HepG2 (cell line): ENCODE results near the gene DPEP1. TPM values are rescaled to one million over a fixed set of nuclear protein-coding genes. Genes with fewer than 3 reads are reported as not detected.

ENCODE experiments used
- ATAC-seq: fragments of 200-7000 bp; cut with Tn5 transposase; 3 replicates; pipeline ENCODE4 v1.9.1; 2020; ENCODE audit warnings: mild to moderate bottlenecking, moderate library complexity
- BruUV-seq: library from RNA; stranded (reverse); fragments of 400-500 nt; replicated peaks from 2 replicates; lab custom pipeline; 2021; lab: Mats Ljungman, UMichigan
- CTCF ChIA-PET: fragments of 300-600 bp; formaldehyde crosslinking; extraction: SDS; loops from one replicate; lab custom pipeline; 2021; ENCODE audit warnings: low total read pairs, inconsistent platforms, low intra/inter-chr PET ratio; lab: Yijun Ruan, JAX
- POLR2A ChIA-PET: fragments of 350-600 bp; sonication (Branson Sonifier 250); formaldehyde crosslinking; loops from one replicate; lab custom pipeline; 2020; ENCODE audit warnings: antibody characterized with exemption, inconsistent platforms; lab: Yijun Ruan, JAX
- DNase-seq: peaks from one replicate; pipeline ENCODE4 v3.0.0-alpha.2; 2015; ENCODE audit warnings: low spot score
- FAIRE-seq: peaks from 3 replicates; lab custom pipeline; 2011; peaks lifted over from hg19 to GRCh38; lab: Jason Lieb, UNC
- H2AFZ ChIP-seq: one replicate; pipeline ENCODE4 v1.6.1; 2011; ENCODE audit warnings: low read length, inconsistent platforms
- H3K27ac ChIP-seq: fragments of 300-600 bp; 3 replicates; pipeline ENCODE4 v1.8.0; 2011; ENCODE audit warnings: mixed run types, mild to moderate bottlenecking, mixed read lengths, low read length, inconsistent platforms; ENCODE audit not compliant: insufficient read depth; ENCODE audit errors: extremely low read length
- H3K27me3 ChIP-seq, 2 experiments: fragments of 200-600 bp in 1 of 2; 2 replicates in 1 of 2; 3 replicates in 1 of 2; pipeline versions ENCODE4 v1.6.0 to v1.8.0; 2011; ENCODE audit warnings: low read length in 2 of 2, mild to moderate bottlenecking in 2 of 2, moderate library complexity in 2 of 2, inconsistent platforms in 1 of 2; ENCODE audit not compliant: insufficient read depth in 2 of 2, control insufficient read depth in 1 of 2
- H3K36me3 ChIP-seq, 2 experiments: fragments of 200-600 bp in 1 of 2; replicated peaks in 1 of 2; 2 replicates in 1 of 2; 3 replicates in 1 of 2; pipeline versions ENCODE4 v1.5.1 to v1.8.0; 2011; ENCODE audit warnings: low read length in 2 of 2, inconsistent platforms in 1 of 2; ENCODE audit not compliant: insufficient read depth in 2 of 2, control insufficient read depth in 1 of 2
- H3K4me1 ChIP-seq: 2 replicates; pipeline ENCODE4 v1.5.1; 2012; ENCODE audit warnings: low read length, inconsistent platforms; ENCODE audit not compliant: insufficient read depth
- H3K4me2 ChIP-seq: 2 replicates; pipeline ENCODE4 v1.6.0; 2011; ENCODE audit warnings: low read depth, low read length, inconsistent platforms
- H3K4me3 ChIP-seq, 3 experiments: fragments of 200-600 bp in 1 of 3; sonication (generic), shearing (Covaris generic) in 1 of 3; replicated peaks in 1 of 3; 2 replicates each; pipeline ENCODE4 v1.5.1; 2011 to 2016; ENCODE audit warnings: low read length in 3 of 3, inconsistent platforms in 2 of 3, low read depth in 2 of 3, mild to moderate bottlenecking in 2 of 3, control low read depth in 1 of 3, mixed read lengths in 1 of 3; ENCODE audit not compliant: insufficient read depth in 1 of 3
- H3K79me2 ChIP-seq: one replicate; pipeline ENCODE4 v1.6.1; 2011; ENCODE audit warnings: low read length, inconsistent platforms; ENCODE audit not compliant: insufficient read depth
- H3K9ac ChIP-seq: 2 replicates; pipeline ENCODE4 v1.6.0; 2011; ENCODE audit warnings: mild to moderate bottlenecking, low read depth, low read length, inconsistent platforms; ENCODE audit not compliant: insufficient read depth
- H3K9me3 ChIP-seq: 2 replicates; pipeline ENCODE4 v1.5.1; 2012; ENCODE audit warnings: mild to moderate bottlenecking, low read length
- H4K20me1 ChIP-seq: 2 replicates; pipeline ENCODE4 v1.6.0; 2011; ENCODE audit warnings: inconsistent platforms, mild to moderate bottlenecking, low read length, moderate library complexity; ENCODE audit not compliant: insufficient read depth
- ARID5B ChIP-seq: IDR thresholded peaks from 2 replicates; pipeline ENCODE4 v1.4.0; 2020; ENCODE audit warnings: mild to moderate bottlenecking, missing genetic modification reagents
- CBX1 ChIP-seq: IDR thresholded peaks from one replicate; pipeline ENCODE4 v1.6.1; 2016; ENCODE audit warnings: antibody characterized with exemption, low read depth
- CEBPB ChIP-seq: IDR thresholded peaks from 2 replicates; pipeline ENCODE4 v1.6.1; 2011; ENCODE audit warnings: low read depth, low read length, improper control_type of control experiment, borderline replicate concordance
- DMTF1 ChIP-seq: sonication (generic); formaldehyde crosslinking; IDR thresholded peaks from 2 replicates; pipeline ENCODE4 v1.4.0; 2020; ENCODE audit warnings: mild to moderate bottlenecking, missing genetic modification reagents
- KDM2A ChIP-seq: sonication (generic); formaldehyde crosslinking; IDR thresholded peaks from 2 replicates; pipeline ENCODE4 v1.4.0; 2020; ENCODE audit warnings: low read depth, missing genetic modification reagents, borderline replicate concordance
- MED8 ChIP-seq: sonication (generic); formaldehyde crosslinking; IDR thresholded peaks from 2 replicates; pipeline ENCODE4 v1.8.1; 2023; ENCODE audit warnings: mild to moderate bottlenecking, missing genetic modification reagents; ENCODE audit not compliant: insufficient replicate concordance
- MEF2D ChIP-seq: sonication (generic); formaldehyde crosslinking; IDR thresholded peaks from 2 replicates; pipeline ENCODE4 v1.5.1; 2020; ENCODE audit warnings: mild to moderate bottlenecking, missing genetic modification reagents
- SP1 ChIP-seq, 2 experiments: fragments of 450-650 bp in 1 of 2; sonication (generic) in 1 of 2; formaldehyde crosslinking in 1 of 2; IDR thresholded peaks; 2 replicates each; pipeline versions ENCODE4 v1.4.0 to v1.6.1; 2016 to 2020; ENCODE audit warnings: missing genetic modification reagents in 1 of 2
- ZBTB34 ChIP-seq: sonication (generic); formaldehyde crosslinking; IDR thresholded peaks from 2 replicates; pipeline ENCODE4 v1.8.0; 2022; ENCODE audit warnings: mild to moderate bottlenecking, missing genetic modification reagents
- ZBTB38 ChIP-seq: sonication (generic); formaldehyde crosslinking; IDR thresholded peaks from 2 replicates; pipeline ENCODE4 v1.5.1; 2020; ENCODE audit warnings: mild to moderate bottlenecking, missing genetic modification reagents
- ZNF224 ChIP-seq: sonication (generic); formaldehyde crosslinking; IDR thresholded peaks from 2 replicates; pipeline ENCODE4 v1.5.0; 2020; ENCODE audit warnings: mild to moderate bottlenecking, missing genetic modification reagents
- ZNF362 ChIP-seq: sonication (generic); formaldehyde crosslinking; IDR thresholded peaks from 2 replicates; pipeline ENCODE4 v1.4.0; 2020; ENCODE audit warnings: missing genetic modification reagents, mild to moderate bottlenecking, borderline replicate concordance
- ZNF503 ChIP-seq: sonication (generic); formaldehyde crosslinking; IDR thresholded peaks from 2 replicates; pipeline ENCODE4 v1.4.0; 2020; ENCODE audit warnings: missing genetic modification reagents
- WGBS: methylation state at CpG from one replicate; pipeline ENCODE4 v1.1.6; 2017; ENCODE audit warnings: low lambda C conversion rate; 5-methylcytosine and 5-hydroxymethylcytosine counted together
- in situ Hi-C: cut with HindIII; loops from 2 replicates; pipeline ENCODE4 v1.10.0; 2017; ENCODE audit warnings: low pct_unique_long_range_greater_than_20kb; ENCODE audit not compliant: extremely low pct_ligation_motif_present
- intact Hi-C: fragments of 100-400 bp; cut with micrococcal nuclease; formaldehyde crosslinking; loops from one replicate; pipeline ENCODE4 v1.10.0; 2022; ENCODE audit not compliant: unreplicated experiment
- polyA plus RNA-seq, 8 experiments: library from polyadenylated mRNA; depleted of rRNA in 3 of 8; stranded (reverse) in 7 of 8; unstranded in 1 of 8; fragments of >200 nt; fragmentation: Illumina TruSeq in 4 of 8; extraction: Trizol in 4 of 8; gene quantifications; 2 replicates each; pipeline versions ENCODE4 v1.2.1 to v1.2.3, GENCODE V29; 2011 to 2016; ENCODE audit warnings: low read depth in 4 of 8, missing spikeins in 1 of 8, mixed read lengths in 1 of 8; ENCODE audit not compliant: insufficient read depth in 1 of 8
- total RNA-seq, 5 experiments: library from RNA; depleted of rRNA; stranded (reverse); fragments of >200 nt; fragmentation: Illumina TruSeq; extraction: Trizol; gene quantifications; 2 replicates each; pipeline ENCODE4 v1.2.3, GENCODE V29; 2016; ENCODE audit warnings: low read depth in 1 of 5

DPEP1 gene
- total and polyA plus RNA-seq, 2 of the 13 experiments (the other 11 are each of a cell fraction or from before 2014, with no cell fraction given): 37.6 to 52.2 TPM

- 23% methylated on average over 16 of the region's 25 CpGs for WGBS
- Histone ChIP-seq H3K36me3 (no peaks in the 10 kb centered on the region), H3K9ac (no peak overlapping the region), H3K27ac (no peak overlapping the region), H4K20me1 (no peaks in the 10 kb centered on the region), H3K4me2 (peak overlapping the region; percentile 33; the same call in 1 of the 2 replicates), H3K4me3 (no peak overlapping the region; a peak in 1 of 6 replicates), H3K9me3 (no peaks in the 10 kb centered on the region), H3K4me1 (peaks cover 50% of the 10 kb centered on the region), H3K27me3 (peaks cover 0 to 37% of the 10 kb centered on the region in 2 experiments; a peak in 3 of 5 replicates), H3K79me2 (no peaks in the 10 kb centered on the region), H2AFZ (no peak overlapping the region)
- ATAC-seq (no peak; the same call in 2 of the 3 replicates), FAIRE-seq (no peak), DNase-seq (no peak)
- intact Hi-C loops (no loop called here), in situ Hi-C loops (no loop called here)
- no TSS peak for BruUV-seq
- POLR2A ChIA-PET: no interaction called here
- CTCF ChIA-PET: no interaction called here
- TF ChIP-seq SP1 (IDR thresholded peaks at IDR 0.05) (no peak), SP1 (CRISPR knock-in tag; IDR thresholded peaks at IDR 0.05) (0 out of 2 replicates have a peak, but pooled peaks have one; percentile 32), ARID5B (CRISPR knock-in tag) (no peak), CEBPB (no peak), ZNF224 (CRISPR knock-in tag) (no peak), MED8 (CRISPR knock-in tag) (no peak), ZNF362 (CRISPR knock-in tag) (no peak), ZBTB38 (CRISPR knock-in tag) (0 out of 2 replicates have a peak, but pooled peaks have one; percentile 18), CBX1 (no peak), ZNF503 (CRISPR knock-in tag) (no peak), MEF2D (CRISPR knock-in tag) (no peak), DMTF1 (no peak), KDM2A (CRISPR knock-in tag) (0 out of 2 replicates have a peak, but pooled peaks have one; percentile 6), ZBTB34 (CRISPR knock-in tag) (no peak)
Measured at GRCh38 chr16:89586853-89587252, 26.6 kb upstream of the DPEP1 start.
